Mammary epithelial cell (primary cell): ENCODE results near the gene SLC35B2.

Experiments
- EZH2 ChIP-seq: IDR thresholded peaks from 2 replicates; pipeline ENCODE4 v1.6.1; 2012; ENCODE audit warnings: low read length, inconsistent platforms, borderline replicate concordance
- TF ChIP-seq, protein P1 (sequence below), 2 donors: IDR thresholded peaks in 1 of 2; conservative IDR thresholded peaks in 1 of 2; 2 replicates each; pipeline ENCODE4 v1.5.1; 2011 to 2012; ENCODE audit warnings: inconsistent platforms in 2 of 2, low read length in 2 of 2, mild to moderate bottlenecking in 2 of 2, control low read depth in 1 of 2, low read depth in 1 of 2; ENCODE audit not compliant: insufficient read depth in 1 of 2; ENCODE audit errors: extremely low read depth in 1 of 2

DNA sequence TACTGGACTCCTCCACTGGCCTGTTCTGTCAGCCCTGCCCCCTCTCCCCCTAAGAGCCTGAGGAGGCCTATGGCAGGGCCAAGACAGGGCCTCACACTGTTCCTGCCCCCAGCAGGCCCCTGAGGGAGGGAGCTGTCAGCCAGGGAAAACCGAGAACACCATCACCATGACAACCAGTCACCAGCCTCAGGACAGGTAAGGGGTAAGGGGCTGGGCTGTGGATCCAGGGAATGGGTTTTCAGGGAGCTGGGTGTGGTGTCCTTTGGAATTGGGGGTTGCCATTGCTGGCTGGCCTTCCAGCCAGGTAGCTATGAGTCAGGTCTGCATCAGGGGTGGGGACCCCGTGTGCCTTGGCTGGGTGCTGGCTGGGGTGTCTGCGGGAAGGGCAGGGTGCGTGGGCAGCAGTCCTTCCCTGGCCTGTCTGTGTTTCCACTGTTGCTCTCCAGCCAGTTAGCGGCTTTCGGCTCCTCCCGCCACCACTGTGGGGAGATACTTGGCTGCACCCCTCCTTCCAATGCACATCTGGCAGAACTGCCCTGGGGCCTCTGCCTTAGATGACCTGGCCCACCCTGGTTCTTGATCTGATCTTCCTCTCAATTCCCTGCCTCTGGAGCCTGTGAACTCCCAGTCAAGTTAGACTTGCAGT is 30.1 kb downstream of the SLC35B2 start:
- TF ChIP-seq, protein P1, sequence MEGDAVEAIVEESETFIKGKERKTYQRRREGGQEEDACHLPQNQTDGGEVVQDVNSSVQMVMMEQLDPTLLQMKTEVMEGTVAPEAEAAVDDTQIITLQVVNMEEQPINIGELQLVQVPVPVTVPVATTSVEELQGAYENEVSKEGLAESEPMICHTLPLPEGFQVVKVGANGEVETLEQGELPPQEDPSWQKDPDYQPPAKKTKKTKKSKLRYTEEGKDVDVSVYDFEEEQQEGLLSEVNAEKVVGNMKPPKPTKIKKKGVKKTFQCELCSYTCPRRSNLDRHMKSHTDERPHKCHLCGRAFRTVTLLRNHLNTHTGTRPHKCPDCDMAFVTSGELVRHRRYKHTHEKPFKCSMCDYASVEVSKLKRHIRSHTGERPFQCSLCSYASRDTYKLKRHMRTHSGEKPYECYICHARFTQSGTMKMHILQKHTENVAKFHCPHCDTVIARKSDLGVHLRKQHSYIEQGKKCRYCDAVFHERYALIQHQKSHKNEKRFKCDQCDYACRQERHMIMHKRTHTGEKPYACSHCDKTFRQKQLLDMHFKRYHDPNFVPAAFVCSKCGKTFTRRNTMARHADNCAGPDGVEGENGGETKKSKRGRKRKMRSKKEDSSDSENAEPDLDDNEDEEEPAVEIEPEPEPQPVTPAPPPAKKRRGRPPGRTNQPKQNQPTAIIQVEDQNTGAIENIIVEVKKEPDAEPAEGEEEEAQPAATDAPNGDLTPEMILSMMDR (conservative IDR thresholded peaks at IDR 0.05 in 1 of 2, IDR thresholded peaks at IDR 0.05 in 1 of 2; ENCODE audit: extremely low read depth in 1 of 2, insufficient read depth in 1 of 2, low read depth in 1 of 2, low read length in 2 of 2), result no peak
- no peak for TF ChIP-seq EZH2
